T-helper 17 cell (primary cell): ENCODE data around the gene CYP2D6. TPM values are rescaled to one million over a fixed set of nuclear protein-coding genes. Genes with fewer than 3 reads are reported as not detected.
"Not testable (repeated sequence)": the region's sequence is repeated elsewhere in the genome, so short reads cannot be mapped to it uniquely, and the experiment has no call there.

Experiments used
- ATAC-seq: fragments of 150-1000 bp; cut with Tn5 transposase; 2 replicates; pipeline ENCODE4 v1.10.0; 2021; ENCODE audit warnings: mild to moderate bottlenecking, moderate library complexity
- DNase-seq, 3 donors: peaks; one replicate each; pipeline versions ENCODE4 v3.0.0 to v3.0.0-alpha.2; 2020 to 2021
- H3K9me3 ChIP-seq: one replicate; pipeline ENCODE4 v1.7.0; 2013; ENCODE audit warnings: low read length, mild to moderate bottlenecking; ENCODE audit not compliant: control insufficient read depth, poor library complexity, severe bottlenecking
- H3K27ac Mint-ChIP-seq: one replicate; pipeline ENCODE4 v1.8.0; 2022; ENCODE audit warnings: mild to moderate bottlenecking, moderate library complexity, mixed read lengths
- H3K27me3 Mint-ChIP-seq: one replicate; pipeline ENCODE4 v1.8.0; 2022; ENCODE audit warnings: mixed read lengths
- H3K36me3 Mint-ChIP-seq: one replicate; pipeline ENCODE4 v1.8.0; 2022; ENCODE audit warnings: low read depth, mixed read lengths
- H3K4me1 Mint-ChIP-seq: one replicate; pipeline ENCODE4 v1.8.0; 2022; ENCODE audit warnings: mild to moderate bottlenecking, mixed read lengths
- H3K4me3 Mint-ChIP-seq: one replicate; pipeline ENCODE4 v1.8.0; 2022; ENCODE audit warnings: mild to moderate bottlenecking, moderate library complexity, mixed read lengths
- total RNA-seq, 4 donors: library from RNA in 2 of 4; stranded (reverse) in 2 of 4; gene quantifications; one replicate each; pipeline ENCODE4 v1.2.3 and lab custom pipeline; 2022 to 2026

CYP2D6 gene
- total RNA-seq, 2 donors from 2014 or later, result 5.9 to 9.6 TPM

DNA sequence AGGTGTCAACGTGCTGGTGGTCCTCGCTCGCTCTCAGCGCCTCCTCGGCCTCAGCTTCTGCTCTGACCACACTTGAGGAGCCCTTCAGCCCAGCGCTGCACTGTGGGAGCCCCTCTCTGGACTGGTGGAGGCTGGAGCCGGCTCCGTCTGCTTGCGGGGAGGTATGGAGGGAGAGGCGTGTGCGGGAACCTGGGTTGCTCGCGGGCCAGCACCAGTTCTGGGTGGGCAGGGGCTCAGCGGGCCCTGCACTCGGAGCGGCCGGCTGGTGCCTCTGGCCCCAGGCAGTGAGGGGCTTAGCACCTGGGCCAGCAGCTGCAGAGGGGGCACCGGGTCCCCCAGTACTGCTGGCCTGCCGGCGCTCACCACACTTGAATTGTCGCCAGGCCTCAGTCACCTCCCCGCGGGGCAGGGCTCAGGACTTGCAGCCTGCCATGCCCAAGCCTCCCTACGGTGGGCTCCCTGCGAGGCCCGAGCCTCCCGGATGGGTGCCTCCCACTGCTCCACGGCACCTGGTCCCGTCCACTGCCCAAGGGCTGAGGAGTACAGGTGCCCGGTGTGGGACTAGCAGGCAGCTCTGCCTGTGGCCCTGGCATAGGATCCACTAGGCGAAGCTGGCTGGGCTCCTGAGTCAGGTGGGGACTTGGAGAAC lies 7.6 kb upstream of the CYP2D6 start:
- H3K9me3 ChIP-seq, result no peaks in the 10 kb centered on the region
- H3K27ac Mint-ChIP-seq, result no peak overlapping the region
- H3K4me1 Mint-ChIP-seq, result peaks cover under 1% of the 10 kb centered on the region
- no peak overlapping the region for H3K4me3 Mint-ChIP-seq
- H3K27me3 Mint-ChIP-seq, result no peaks in the 10 kb centered on the region
- H3K36me3 Mint-ChIP-seq, result no peaks in the 10 kb centered on the region
- no peak for DNase-seq
- ATAC-seq, result no peak

DNA sequence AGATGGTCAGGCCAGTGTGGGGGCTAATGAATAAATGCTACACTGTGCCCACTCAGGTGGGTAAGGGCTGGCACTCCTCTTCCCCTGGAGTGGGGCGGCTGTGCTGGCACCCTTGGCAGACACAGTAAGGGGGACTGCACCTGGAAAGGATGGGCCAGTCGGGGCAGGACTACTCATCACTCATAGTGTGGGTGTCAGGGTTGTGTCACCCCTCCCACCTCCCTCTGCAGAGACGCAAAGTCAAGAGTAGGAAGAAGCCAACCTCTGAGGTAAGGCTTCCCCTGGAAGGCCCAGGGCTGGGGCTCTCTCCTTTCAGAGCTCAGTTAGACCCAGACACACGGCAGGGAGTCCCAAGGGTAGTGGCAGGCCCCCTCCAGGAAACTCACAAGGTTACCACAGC lies 5.1 kb upstream of the CYP2D6 start:
- H3K4me3 Mint-ChIP-seq, H3K27me3 Mint-ChIP-seq, H3K9me3 ChIP-seq, DNase-seq, H3K27ac Mint-ChIP-seq, H3K36me3 Mint-ChIP-seq, H3K4me1 Mint-ChIP-seq, ATAC-seq: not testable (repeated sequence)

GRCh38 chr22:42134100-42135020 lies 3.8 kb upstream of the CYP2D6 start:
- Mint-ChIP-seq H3K27ac (peak overlapping the region; percentile 80), H3K4me3 (no peak overlapping the region)

GRCh38 chr22:42132457-42132856 lies 1.8 kb upstream of the CYP2D6 start:
- Mint-ChIP-seq H3K27me3 (no peaks in the 10 kb centered on the region), H3K27ac (no peak overlapping the region), H3K4me1 (peaks cover 9% of the 10 kb centered on the region), H3K4me3 (no peak overlapping the region), H3K36me3 (no peaks in the 10 kb centered on the region)
- H3K9me3 ChIP-seq, result no peaks in the 10 kb centered on the region
- no peak for DNase-seq
- no peak for ATAC-seq

More at GRCh38 chr22:42134100-42135020, 3.8 kb upstream of the CYP2D6 start:
- DNase-seq (no peak), ATAC-seq (no peak)
- no peaks in the 10 kb centered on the region for H3K9me3 ChIP-seq
- no peaks in the 10 kb centered on the region for H3K27me3 Mint-ChIP-seq
- peaks cover 9% of the 10 kb centered on the region for H3K4me1 Mint-ChIP-seq
- H3K36me3 Mint-ChIP-seq, result no peaks in the 10 kb centered on the region

DNA sequence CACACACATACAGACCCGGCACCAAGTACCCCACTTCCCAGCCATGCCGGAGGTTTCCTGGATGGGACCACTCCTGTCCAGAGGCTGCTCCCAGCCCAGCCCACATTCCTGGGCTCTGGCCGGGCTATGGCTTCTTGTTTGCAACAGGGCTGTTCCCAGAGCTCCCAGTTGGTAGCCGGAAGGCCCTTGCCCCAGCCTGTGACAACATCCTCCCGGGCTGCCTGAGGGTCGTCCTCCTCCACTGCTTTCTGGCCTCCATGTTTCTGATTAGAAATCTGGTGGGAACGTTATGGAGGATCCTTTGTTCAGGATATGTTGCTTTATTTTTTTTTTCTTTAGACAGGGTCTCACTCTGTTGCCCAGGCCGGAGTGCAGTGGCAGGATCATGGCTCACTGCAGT lies 952 bp upstream of the CYP2D6 start:
- H3K27me3 Mint-ChIP-seq, result no peaks in the 10 kb centered on the region
- peaks cover 9% of the 10 kb centered on the region for H3K4me1 Mint-ChIP-seq
- DNase-seq (no peak), ATAC-seq (no peak)
- no peaks in the 10 kb centered on the region for H3K9me3 ChIP-seq
- peak overlapping the region; percentile 39 for H3K27ac Mint-ChIP-seq
- no peaks in the 10 kb centered on the region for H3K36me3 Mint-ChIP-seq
- no peak overlapping the region for H3K4me3 Mint-ChIP-seq

GRCh38 chr22:42130182-42130581 lies 428 bp downstream of the CYP2D6 start:
- not testable (repeated sequence) for H3K36me3 Mint-ChIP-seq, H3K27me3 Mint-ChIP-seq, H3K4me3 Mint-ChIP-seq, H3K9me3 ChIP-seq, H3K4me1 Mint-ChIP-seq, ATAC-seq, DNase-seq
- peak overlapping the region; percentile 39 for H3K27ac Mint-ChIP-seq

DNA sequence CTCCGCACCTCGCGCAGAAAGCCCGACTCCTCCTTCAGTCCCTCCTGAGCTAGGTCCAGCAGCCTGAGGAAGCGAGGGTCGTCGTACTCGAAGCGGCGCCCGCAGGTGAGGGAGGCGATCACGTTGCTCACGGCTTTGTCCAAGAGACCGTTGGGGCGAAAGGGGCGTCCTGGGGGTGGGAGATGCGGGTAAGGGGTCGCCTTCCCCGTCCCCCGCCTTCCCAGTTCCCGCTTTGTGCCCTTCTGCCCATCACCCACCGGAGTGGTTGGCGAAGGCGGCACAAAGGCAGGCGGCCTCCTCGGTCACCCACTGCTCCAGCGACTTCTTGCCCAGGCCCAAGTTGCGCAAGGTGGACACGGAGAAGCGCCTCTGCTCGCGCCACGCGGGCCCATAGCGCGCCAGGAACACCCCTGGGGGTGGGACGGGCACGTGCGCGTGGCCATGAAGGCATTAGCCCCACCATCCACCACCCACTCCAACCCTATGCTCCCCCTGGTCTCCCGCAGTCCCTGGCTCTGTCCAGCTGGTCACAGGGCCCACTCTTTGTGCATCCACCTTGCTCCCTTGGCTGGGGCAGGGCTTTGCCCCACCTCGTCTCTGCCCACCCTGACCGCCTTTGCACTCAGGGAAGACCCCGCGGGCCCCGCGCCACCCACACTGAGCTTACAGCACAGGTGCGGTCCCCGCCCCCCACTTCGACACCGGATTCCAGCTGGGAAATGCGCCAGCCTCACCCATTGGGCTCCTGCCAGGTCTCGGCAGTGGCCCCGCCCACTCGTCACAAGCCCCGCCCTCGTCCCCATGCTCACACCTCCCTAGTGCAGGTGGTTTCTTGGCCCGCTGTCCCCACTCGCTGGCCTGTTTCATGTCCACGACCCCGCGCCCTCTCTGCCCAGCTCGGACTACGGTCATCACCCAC lies 1.6 kb downstream of the CYP2D6 start:
- peak overlapping the region; percentile 39 for H3K4me3 Mint-ChIP-seq
- not testable (repeated sequence) for H3K9me3 ChIP-seq, H3K27ac Mint-ChIP-seq, ATAC-seq, H3K4me1 Mint-ChIP-seq, DNase-seq, H3K36me3 Mint-ChIP-seq, H3K27me3 Mint-ChIP-seq

DNA sequence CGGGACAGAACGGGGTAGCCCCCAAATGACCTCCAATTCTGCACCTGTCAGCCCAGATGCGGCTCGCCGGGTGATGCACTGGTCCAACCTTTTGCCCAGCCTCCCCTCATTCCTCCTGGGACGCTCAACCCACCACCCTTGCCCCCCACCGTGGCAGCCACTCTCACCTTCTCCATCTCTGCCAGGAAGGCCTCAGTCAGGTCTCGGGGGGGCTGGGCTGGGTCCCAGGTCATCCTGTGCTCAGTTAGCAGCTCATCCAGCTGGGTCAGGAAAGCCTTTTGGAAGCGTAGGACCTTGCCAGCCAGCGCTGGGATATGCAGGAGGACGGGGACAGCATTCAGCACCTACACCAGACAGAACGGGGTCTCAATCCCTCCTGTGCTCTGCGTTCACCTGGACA lies 2.6 kb downstream of the CYP2D6 start:
- DNase-seq, ATAC-seq, H3K27me3 Mint-ChIP-seq, H3K9me3 ChIP-seq, H3K4me1 Mint-ChIP-seq, H3K4me3 Mint-ChIP-seq, H3K27ac Mint-ChIP-seq, H3K36me3 Mint-ChIP-seq: not testable (repeated sequence)

- H3K36me3 Mint-ChIP-seq, result no peaks in the 10 kb centered on the region
- ATAC-seq, result no peak
- DNase-seq, result no peak
- H3K27ac Mint-ChIP-seq, result no peak overlapping the region
- H3K4me3 Mint-ChIP-seq, result no peak overlapping the region
- no peaks in the 10 kb centered on the region for H3K27me3 Mint-ChIP-seq
- peaks cover 7% of the 10 kb centered on the region for H3K4me1 Mint-ChIP-seq
- H3K9me3 ChIP-seq, result no peaks in the 10 kb centered on the region
These were observed 3.0 kb downstream of the CYP2D6 start for GRCh38 chr22:42127606-42128005.

DNA sequence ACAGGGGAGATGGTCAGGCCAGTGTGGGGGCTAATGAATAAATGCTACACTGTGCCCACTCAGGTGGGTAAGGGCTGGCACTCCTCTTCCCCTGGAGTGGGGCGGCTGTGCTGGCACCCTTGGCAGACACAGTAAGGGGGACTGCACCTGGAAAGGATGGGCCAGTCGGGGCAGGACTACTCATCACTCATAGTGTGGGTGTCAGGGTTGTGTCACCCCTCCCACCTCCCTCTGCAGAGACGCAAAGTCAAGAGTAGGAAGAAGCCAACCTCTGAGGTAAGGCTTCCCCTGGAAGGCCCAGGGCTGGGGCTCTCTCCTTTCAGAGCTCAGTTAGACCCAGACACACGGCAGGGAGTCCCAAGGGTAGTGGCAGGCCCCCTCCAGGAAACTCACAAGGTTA lies 7.1 kb downstream of the CYP2D6 start:
- peaks cover 26% of the 10 kb centered on the region for H3K4me1 Mint-ChIP-seq
- H3K4me3 Mint-ChIP-seq, H3K36me3 Mint-ChIP-seq, H3K9me3 ChIP-seq, H3K27ac Mint-ChIP-seq, H3K27me3 Mint-ChIP-seq, ATAC-seq, DNase-seq: not testable (repeated sequence)

GRCh38 chr22:42120231-42121021 lies 10.2 kb downstream of the CYP2D6 start:
- ATAC-seq, result peak; percentile 86
- not testable (repeated sequence) for H3K27me3 Mint-ChIP-seq, H3K36me3 Mint-ChIP-seq, H3K9me3 ChIP-seq, DNase-seq
- Mint-ChIP-seq H3K4me3 (peak overlapping the region; percentile 83), H3K4me1 (peaks cover 29% of the 10 kb centered on the region), H3K27ac (peak overlapping the region; percentile 91)

DNA sequence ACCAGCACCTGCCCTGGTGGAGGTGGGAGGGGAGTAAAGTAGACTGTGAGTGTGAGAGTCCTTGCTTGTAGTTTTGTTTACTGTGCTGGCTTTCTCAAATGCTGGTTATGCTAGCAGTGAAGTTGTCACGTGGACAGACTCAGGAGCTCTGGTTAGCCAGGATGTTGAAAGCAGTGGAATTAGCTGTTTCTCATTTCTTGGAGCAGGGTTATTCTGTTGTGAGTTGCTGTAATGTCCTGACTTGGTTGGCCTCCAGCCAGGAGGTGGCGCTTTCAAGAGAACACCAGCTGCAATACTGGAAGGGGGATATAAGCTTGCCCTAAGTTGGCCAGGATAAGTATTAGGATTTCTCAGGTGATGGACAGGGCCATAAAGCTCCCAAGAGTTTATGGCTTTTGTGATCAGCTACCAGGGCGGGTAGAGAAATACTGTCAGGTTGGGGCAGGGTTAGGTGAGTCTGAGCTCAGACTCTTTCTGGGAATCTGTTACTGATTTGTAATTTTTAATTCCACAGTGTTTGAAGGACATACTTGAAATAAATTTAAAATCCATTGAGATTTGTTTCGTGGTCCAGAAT lies 13.7 kb downstream of the CYP2D6 start:
- H3K4me3 Mint-ChIP-seq, result no peak overlapping the region
- H3K9me3 ChIP-seq, result no peaks in the 10 kb centered on the region
- peaks cover 6% of the 10 kb centered on the region for H3K36me3 Mint-ChIP-seq
- ATAC-seq (no peak), DNase-seq (no peak)
- H3K27ac Mint-ChIP-seq, result no peak overlapping the region
- H3K27me3 Mint-ChIP-seq, result no peaks in the 10 kb centered on the region
- H3K4me1 Mint-ChIP-seq, result peaks cover 27% of the 10 kb centered on the region
